Measurements from ENCODE around the gene DOP1A. TPM values are rescaled to one million over a fixed set of nuclear protein-coding genes. Genes with fewer than 3 reads are reported as not detected.
"Not testable (repeated sequence)": the region's sequence is repeated elsewhere in the genome, so short reads cannot be mapped to it uniquely, and the experiment has no call there.

Gene DOP1A
- total and polyA plus RNA-seq, 2 donors: 13.8 to 28.8 TPM

DNA sequence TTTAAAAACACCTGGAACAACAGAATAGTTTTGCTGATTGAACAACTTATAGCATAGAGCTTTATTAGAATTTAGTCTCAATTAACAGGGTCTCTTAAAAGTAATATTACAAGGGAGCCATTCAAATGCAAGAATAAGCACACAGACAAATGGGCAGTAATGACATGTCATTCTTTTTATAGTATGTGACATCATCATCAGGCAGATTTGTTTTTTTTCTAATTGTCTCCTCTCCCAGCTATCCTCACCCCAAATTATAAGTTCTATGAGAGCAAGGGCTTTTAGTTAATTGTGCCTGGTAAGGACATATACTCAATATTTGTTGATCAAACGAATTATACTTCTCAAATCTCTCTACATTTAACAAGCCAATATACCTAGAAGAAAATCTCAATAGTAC is 114.6 kb downstream of the DOP1A start:
- H3K9me3 ChIP-seq (ENCODE audit: control insufficient read depth in 2 of 2, insufficient read depth in 1 of 2, low read length in 1 of 2): no peaks in the 10 kb centered on the region
- no peaks in the 10 kb centered on the region for H3K27me3 ChIP-seq (ENCODE audit: control insufficient read depth in 2 of 2, insufficient read depth in 1 of 2, low read length in 1 of 2)
- WGBS: 94% methylated on average over 1 of the region's 1 CpG
- DNase-seq (ENCODE audit: low read depth in 6 of 9, low spot score in 9 of 9): no peak
- H3K27ac ChIP-seq (ENCODE audit: low read depth in 1 of 2, low read length in 1 of 2): no peak overlapping the region
- no peak overlapping the region for H3K4me3 ChIP-seq (ENCODE audit: low read length in 2 of 2)
- H3K4me1 ChIP-seq (ENCODE audit: control insufficient read depth in 2 of 2, insufficient read depth in 2 of 2, low read length in 2 of 2): no peaks in the 10 kb centered on the region
- H3K36me3 ChIP-seq (ENCODE audit: control insufficient read depth in 2 of 2, insufficient read depth in 2 of 2, low read length in 1 of 2): peaks cover 17 to 62% of the 10 kb centered on the region in 2 donors

DNA sequence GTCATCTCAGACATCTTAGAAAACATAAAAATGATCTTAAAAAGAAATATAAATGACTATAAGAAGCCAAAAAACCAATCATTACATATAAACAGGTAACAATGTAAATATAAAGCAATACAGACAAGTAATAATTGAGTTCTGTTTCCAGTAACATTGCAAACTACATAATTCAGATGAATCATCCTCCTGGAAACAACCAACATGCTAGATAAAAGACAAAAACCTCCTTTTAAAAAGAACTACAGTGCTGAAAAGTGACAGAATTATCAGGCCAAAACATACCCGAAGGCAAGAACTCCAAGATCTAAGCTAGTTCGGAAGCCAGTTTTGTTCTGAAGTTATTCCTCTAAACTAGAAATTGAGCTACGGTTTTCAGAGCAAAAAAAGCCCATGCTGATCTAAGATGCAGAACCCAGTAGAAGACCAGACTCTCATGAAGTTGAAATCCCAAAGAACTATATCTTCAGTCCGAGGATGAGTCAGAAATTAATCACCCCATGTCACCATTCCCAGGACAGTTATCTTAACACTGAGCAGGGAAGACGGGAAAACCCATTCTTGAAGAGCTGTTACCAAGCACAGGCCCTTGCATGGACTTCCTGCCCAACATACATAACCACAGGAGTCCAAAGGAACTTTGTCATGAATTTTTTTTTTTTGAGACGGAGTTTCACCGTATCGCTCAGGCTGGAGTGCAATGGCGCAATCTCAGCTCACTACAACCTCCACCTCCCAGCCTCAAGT is 115.8 kb downstream of the DOP1A start:
- Histone ChIP-seq H3K4me1 (ENCODE audit: control insufficient read depth in 2 of 2, insufficient read depth in 2 of 2, low read length in 2 of 2) (no peaks in the 10 kb centered on the region), H3K36me3 (ENCODE audit: control insufficient read depth in 2 of 2, insufficient read depth in 2 of 2, low read length in 1 of 2) (peaks cover 17 to 57% of the 10 kb centered on the region in 2 donors), H3K27ac (ENCODE audit: low read depth in 1 of 2, low read length in 1 of 2) (no peak overlapping the region), H3K27me3 (ENCODE audit: control insufficient read depth in 2 of 2, insufficient read depth in 1 of 2, low read length in 1 of 2) (no peaks in the 10 kb centered on the region), H3K4me3 (ENCODE audit: low read length in 2 of 2) (no peak overlapping the region), H3K9me3 (ENCODE audit: control insufficient read depth in 2 of 2, insufficient read depth in 1 of 2, low read length in 1 of 2) (no peaks in the 10 kb centered on the region)
- DNase-seq (ENCODE audit: low read depth in 6 of 9, low spot score in 9 of 9): no peak
- WGBS: 91% methylated on average over 9 of the region's 9 CpGs

DNA sequence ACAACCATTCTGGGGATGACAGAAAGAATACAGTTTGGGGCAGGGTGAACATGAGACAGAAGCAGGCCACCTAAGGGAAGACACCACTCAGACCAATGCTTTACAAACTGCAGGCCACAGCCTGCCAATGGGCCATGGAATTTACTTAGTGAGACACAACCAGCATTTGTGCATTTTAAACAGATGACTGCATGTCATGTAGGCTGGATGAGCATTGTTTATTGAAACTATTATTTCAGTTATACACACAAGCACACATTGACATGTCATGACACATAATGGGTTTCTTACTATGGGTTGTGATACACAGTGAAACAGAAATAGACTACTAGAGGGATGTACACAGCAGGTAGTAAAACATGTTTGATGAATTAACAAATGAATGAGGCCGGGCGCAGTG is 117.6 kb downstream of the DOP1A start:
- over 99% methylated on average over 2 of the region's 2 CpGs for WGBS
- H3K36me3 ChIP-seq (ENCODE audit: control insufficient read depth in 2 of 2, insufficient read depth in 2 of 2, low read length in 1 of 2): peaks cover 19 to 48% of the 10 kb centered on the region in 2 donors
- H3K4me3 ChIP-seq (ENCODE audit: low read length in 2 of 2): no peak overlapping the region

GRCh38 chr6:83188501-83188900 is 121.0 kb downstream of the DOP1A start:
- Histone ChIP-seq H3K4me1 (ENCODE audit: control insufficient read depth in 2 of 2, insufficient read depth in 2 of 2, low read length in 2 of 2) (peaks cover 4 to 7% of the 10 kb centered on the region in 2 donors), H3K27ac (ENCODE audit: low read depth in 1 of 2, low read length in 1 of 2) (no peak overlapping the region), H3K36me3 (ENCODE audit: control insufficient read depth in 2 of 2, insufficient read depth in 2 of 2, low read length in 1 of 2) (peaks cover 10 to 24% of the 10 kb centered on the region in 2 donors), H3K27me3 (ENCODE audit: control insufficient read depth in 2 of 2, insufficient read depth in 1 of 2, low read length in 1 of 2) (no peaks in the 10 kb centered on the region), H3K4me3 (ENCODE audit: low read length in 2 of 2) (no peak overlapping the region), H3K9me3 (ENCODE audit: control insufficient read depth in 2 of 2, insufficient read depth in 1 of 2, low read length in 1 of 2) (no peaks in the 10 kb centered on the region)
- WGBS: 50% methylated on average over 3 of the region's 3 CpGs
- DNase-seq (ENCODE audit: low read depth in 6 of 9, low spot score in 9 of 9): no peak

More for the DNA sequence above, 117.6 kb downstream of the DOP1A start:
- no peak for DNase-seq (ENCODE audit: low read depth in 6 of 9, low spot score in 9 of 9)
- H3K27me3 ChIP-seq (ENCODE audit: control insufficient read depth in 2 of 2, insufficient read depth in 1 of 2, low read length in 1 of 2): no peaks in the 10 kb centered on the region
- no peaks in the 10 kb centered on the region for H3K9me3 ChIP-seq (ENCODE audit: control insufficient read depth in 2 of 2, insufficient read depth in 1 of 2, low read length in 1 of 2)
- no peak overlapping the region for H3K27ac ChIP-seq (ENCODE audit: low read depth in 1 of 2, low read length in 1 of 2)
- peaks cover 0 to 3% of the 10 kb centered on the region in 2 donors for H3K4me1 ChIP-seq (ENCODE audit: control insufficient read depth in 2 of 2, insufficient read depth in 2 of 2, low read length in 2 of 2)

DNA sequence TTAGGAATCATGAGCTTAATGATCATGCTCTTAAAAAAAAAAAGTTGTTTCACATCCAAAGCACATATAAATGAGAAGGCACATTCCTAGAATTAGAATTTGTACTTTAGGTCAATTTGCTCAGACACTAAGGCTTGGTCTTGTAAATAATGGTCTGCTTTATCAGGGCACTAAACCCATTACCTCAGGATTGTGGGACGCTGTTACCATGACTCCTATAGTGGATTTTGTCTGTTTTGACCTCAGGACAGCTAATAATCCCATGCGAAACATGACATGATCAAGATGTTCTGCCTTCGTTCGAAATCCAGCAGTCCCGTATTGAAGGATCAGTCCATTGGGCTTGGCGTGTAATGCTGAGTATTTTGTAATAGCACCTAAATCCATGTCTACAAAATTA is 123.2 kb downstream of the DOP1A start:
- Histone ChIP-seq H3K27ac (ENCODE audit: low read depth in 1 of 2, low read length in 1 of 2) (no peak overlapping the region), H3K9me3 (ENCODE audit: control insufficient read depth in 2 of 2, insufficient read depth in 1 of 2, low read length in 1 of 2) (no peaks in the 10 kb centered on the region), H3K27me3 (ENCODE audit: control insufficient read depth in 2 of 2, insufficient read depth in 1 of 2, low read length in 1 of 2) (peaks cover 0 to 4% of the 10 kb centered on the region in 2 donors), H3K4me3 (ENCODE audit: low read length in 2 of 2) (no peak overlapping the region), H3K4me1 (ENCODE audit: control insufficient read depth in 2 of 2, insufficient read depth in 2 of 2, low read length in 2 of 2) (peaks cover 10 to 11% of the 10 kb centered on the region in 2 donors), H3K36me3 (ENCODE audit: control insufficient read depth in 2 of 2, insufficient read depth in 2 of 2, low read length in 1 of 2) (peaks cover 10 to 15% of the 10 kb centered on the region in 2 donors)
- no peak for DNase-seq (ENCODE audit: low read depth in 6 of 9, low spot score in 9 of 9)
- WGBS: 98% methylated on average over 6 of the region's 6 CpGs

DNA sequence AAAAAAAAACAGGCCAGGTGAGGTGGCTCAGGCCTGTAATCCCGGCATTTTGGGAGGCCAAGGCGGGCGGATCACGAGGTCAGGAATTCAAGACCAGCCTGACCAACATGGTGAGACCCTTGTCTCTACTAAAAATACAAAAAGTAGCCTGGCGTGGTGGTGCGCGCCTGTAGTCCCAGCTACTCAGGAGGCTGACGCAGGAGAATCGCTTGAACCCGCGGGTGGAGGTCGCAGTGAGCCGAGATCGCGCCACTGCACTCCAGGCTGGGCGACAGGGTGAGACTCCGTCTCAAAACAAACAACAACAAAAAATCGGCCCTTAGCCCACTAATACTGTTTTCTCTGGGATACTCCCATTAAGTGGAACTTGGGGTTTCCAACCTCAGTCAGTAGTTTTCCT is 124.5 kb downstream of the DOP1A start:
- not testable (repeated sequence) for H3K27ac ChIP-seq (ENCODE audit: low read depth in 1 of 2, low read length in 1 of 2); DNase-seq (ENCODE audit: low read depth in 6 of 9, low spot score in 9 of 9); H3K36me3 ChIP-seq (ENCODE audit: control insufficient read depth in 2 of 2, insufficient read depth in 2 of 2, low read length in 1 of 2); H3K9me3 ChIP-seq (ENCODE audit: control insufficient read depth in 2 of 2, insufficient read depth in 1 of 2, low read length in 1 of 2); H3K27me3 ChIP-seq (ENCODE audit: control insufficient read depth in 2 of 2, insufficient read depth in 1 of 2, low read length in 1 of 2)
- H3K4me3 ChIP-seq (ENCODE audit: low read length in 2 of 2): peak overlapping the region in 1 of 2 donors; percentile 73
- H3K4me1 ChIP-seq (ENCODE audit: control insufficient read depth in 2 of 2, insufficient read depth in 2 of 2, low read length in 2 of 2): peaks cover 10 to 11% of the 10 kb centered on the region in 2 donors
- WGBS: 91% methylated on average over 18 of the region's 18 CpGs

- Histone ChIP-seq H3K4me3 (ENCODE audit: low read length in 2 of 2) (peak overlapping the region; percentile 73 to 77), H3K36me3 (ENCODE audit: control insufficient read depth in 2 of 2, insufficient read depth in 2 of 2, low read length in 1 of 2) (peaks cover 3% of the 10 kb centered on the region in 2 donors), H3K9me3 (ENCODE audit: control insufficient read depth in 2 of 2, insufficient read depth in 1 of 2, low read length in 1 of 2) (no peaks in the 10 kb centered on the region), H3K27ac (ENCODE audit: low read depth in 1 of 2, low read length in 1 of 2) (peak overlapping the region in 1 of 2 donors; percentile 65), H3K4me1 (ENCODE audit: control insufficient read depth in 2 of 2, insufficient read depth in 2 of 2, low read length in 2 of 2) (peaks cover 10 to 11% of the 10 kb centered on the region in 2 donors), H3K27me3 (ENCODE audit: control insufficient read depth in 2 of 2, insufficient read depth in 1 of 2, low read length in 1 of 2) (peaks cover 0 to 4% of the 10 kb centered on the region in 2 donors)
- WGBS: 5% methylated on average over 4 of the region's 4 CpGs
- DNase-seq (ENCODE audit: low read depth in 6 of 9, low spot score in 9 of 9): peak in 1 of 9 donors; percentile 23
Observed at GRCh38 chr6:83192456-83192855, 125.0 kb downstream of the DOP1A start.

DNA sequence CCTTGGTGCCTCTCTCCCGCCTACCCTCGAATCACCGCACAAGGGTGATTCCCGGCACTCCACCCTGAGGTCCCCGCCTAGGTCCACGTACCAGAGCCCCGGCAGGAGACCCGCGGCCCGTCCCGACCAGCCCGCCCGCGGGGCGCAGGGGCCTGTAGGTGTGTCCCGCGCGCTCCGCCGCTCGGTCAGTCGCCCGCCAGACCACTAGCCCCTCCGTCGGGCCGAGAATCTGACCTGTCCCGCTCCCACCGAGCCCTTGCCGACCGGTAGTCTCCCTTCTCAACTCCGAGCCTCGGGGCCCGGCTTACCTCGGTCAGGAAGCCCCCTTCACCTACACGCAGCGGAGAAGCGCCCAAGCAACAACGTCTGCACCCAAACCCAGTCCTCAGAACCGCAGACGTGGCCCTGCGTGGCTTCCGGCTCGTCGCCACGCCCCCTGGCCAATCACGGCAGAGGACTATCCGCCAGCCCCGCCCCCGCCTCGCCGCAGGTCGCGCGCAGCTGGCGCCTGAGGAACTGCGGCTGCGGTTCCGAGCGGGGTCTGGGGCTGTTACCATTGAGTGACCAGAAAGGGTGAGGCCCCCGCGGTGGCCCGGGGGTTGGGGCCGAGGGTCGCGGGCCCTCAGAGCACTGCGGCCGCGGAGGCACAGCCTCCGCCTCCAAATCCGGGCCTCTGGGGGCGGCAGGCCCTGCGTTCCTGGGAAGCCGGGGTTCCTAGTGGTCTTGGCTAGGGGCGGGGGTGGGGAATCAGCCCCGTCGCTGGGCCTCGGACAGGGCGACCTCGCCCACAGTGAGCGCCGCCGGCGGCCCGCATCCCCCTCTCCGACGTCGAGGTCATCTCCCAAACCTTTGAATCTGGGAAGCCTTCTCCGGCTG is 125.6 kb downstream of the DOP1A start, which contains the start of the genes PGM3 and RWDD2A:
Gene PGM3 (minus strand): TSS at position 395 of the 876 bp plus-strand sequence. CDS start 2,253 bp downstream, outside the sequence.
Gene RWDD2A (plus strand): TSS at position 487 of the 876 bp plus-strand sequence. CDS start 1,095 bp downstream, outside the sequence.
- H3K4me3 ChIP-seq (ENCODE audit: low read length in 2 of 2): peak within 1 kb of the TSS; percentile 73 to 77
- no peaks in the 10 kb centered on the region for H3K9me3 ChIP-seq (ENCODE audit: control insufficient read depth in 2 of 2, insufficient read depth in 1 of 2, low read length in 1 of 2)
- peaks cover 0 to 4% of the 10 kb centered on the region in 2 donors for H3K27me3 ChIP-seq (ENCODE audit: control insufficient read depth in 2 of 2, insufficient read depth in 1 of 2, low read length in 1 of 2)
- WGBS: under 1% methylated on average over 88 of the region's 88 CpGs
- peak within 1 kb of the TSS; percentile 65 to 77 for H3K27ac ChIP-seq (ENCODE audit: low read depth in 1 of 2, low read length in 1 of 2)
- H3K4me1 ChIP-seq (ENCODE audit: control insufficient read depth in 2 of 2, insufficient read depth in 2 of 2, low read length in 2 of 2): peaks cover 10 to 11% of the 10 kb centered on the region in 2 donors
- peak; percentile 65 to 93 (median 85) for DNase-seq (ENCODE audit: low read depth in 6 of 9, low spot score in 9 of 9)
- H3K36me3 ChIP-seq (ENCODE audit: control insufficient read depth in 2 of 2, insufficient read depth in 2 of 2, low read length in 1 of 2): peaks cover 3% of the 10 kb centered on the region in 2 donors

All from thymus (tissue), 11 donors.